H1 (cell line): Measurements from ENCODE around the gene OR5K2. TPM values are rescaled to one million over a fixed set of nuclear protein-coding genes. Genes with fewer than 3 reads are reported as not detected.

Source experiments
- CTCF ChIA-PET: fragments of 300-600 bp; sonication (Branson Sonifier 250); formaldehyde crosslinking; loops from one replicate; lab custom pipeline; 2021; ENCODE audit not compliant: partially characterized antibody; lab: Charles Lee
- POLR2A ChIA-PET: fragments of 300-600 bp; sonication (Branson Sonifier 250); formaldehyde crosslinking; loops from one replicate; lab custom pipeline; 2021; ENCODE audit warnings: inconsistent platforms; ENCODE audit not compliant: partially characterized antibody; lab: Charles Lee
- DNase-seq, 2 experiments: peaks; one replicate each; pipeline versions ENCODE4 v3.0.0 to v3.0.0-alpha.2; 2010 to 2022; ENCODE audit warnings: low spot score in 2 of 2, low read depth in 1 of 2, mixed read lengths in 1 of 2
- FAIRE-seq: peaks from 2 replicates; lab custom pipeline; 2011; peaks lifted over from hg19 to GRCh38; lab: Jason Lieb, UNC
- H2AFZ ChIP-seq: 2 replicates; pipeline ENCODE4 v1.8.1; 2012; ENCODE audit warnings: low read length, inconsistent platforms
- H2AK5ac ChIP-seq: 2 replicates; pipeline ENCODE4 v1.6.1; 2013; ENCODE audit warnings: low read depth, low read length
- H2BK120ac ChIP-seq: replicated peaks from 2 replicates; pipeline ENCODE3; 2013; ENCODE audit warnings: low read depth, low read length, inconsistent platforms
- H2BK12ac ChIP-seq: 2 replicates; pipeline ENCODE4 v1.6.1; 2013; ENCODE audit warnings: low read depth, low read length
- H2BK15ac ChIP-seq: 2 replicates; pipeline ENCODE4 v1.6.1; 2013; ENCODE audit warnings: low read length
- H2BK20ac ChIP-seq: 2 replicates; pipeline ENCODE4 v1.6.1; 2013; ENCODE audit warnings: low read length
- H2BK5ac ChIP-seq: 2 replicates; pipeline ENCODE4 v1.6.1; 2013; ENCODE audit warnings: low read depth, low read length
- H3K14ac ChIP-seq: 2 replicates; pipeline ENCODE4 v1.6.1; 2013; ENCODE audit warnings: inconsistent platforms; ENCODE audit not compliant: insufficient read length
- H3K18ac ChIP-seq: 2 replicates; pipeline ENCODE4 v1.6.1; 2013; ENCODE audit warnings: low read length; ENCODE audit errors: extremely low read depth
- H3K23ac ChIP-seq: 2 replicates; pipeline ENCODE4 v1.6.1; 2013; ENCODE audit warnings: inconsistent platforms; ENCODE audit not compliant: insufficient read length
- H3K23me2 ChIP-seq: 2 replicates; pipeline ENCODE4 v1.6.1; 2013; ENCODE audit warnings: low read depth, low read length
- H3K27ac ChIP-seq: 2 replicates; pipeline ENCODE4 v1.6.1; 2011; ENCODE audit warnings: low read depth, low read length, inconsistent platforms
- H3K27me3 ChIP-seq, 4 experiments: replicated peaks in 1 of 4; 1 replicate in 1 of 4; 2 replicates in 3 of 4; pipeline versions ENCODE4 v1.6.1 to v1.8.1; 2011 to 2013; ENCODE audit warnings: low read length in 3 of 4, mild to moderate bottlenecking in 3 of 4, inconsistent platforms in 2 of 4, mixed read lengths in 2 of 4, moderate library complexity in 1 of 4; ENCODE audit not compliant: control insufficient read depth in 3 of 4, insufficient read depth in 3 of 4; ENCODE audit errors: extremely low read depth in 1 of 4
- H3K36me3 ChIP-seq, 4 experiments: 2 replicates each; pipeline versions ENCODE4 v1.6.1 to v1.8.1; 2011 to 2013; ENCODE audit warnings: mild to moderate bottlenecking in 4 of 4, low read length in 3 of 4, moderate library complexity in 2 of 4, control low read depth in 1 of 4, inconsistent platforms in 1 of 4; ENCODE audit not compliant: insufficient read depth in 4 of 4, control insufficient read depth in 2 of 4
- H3K4ac ChIP-seq: replicated peaks from 2 replicates; pipeline ENCODE3; 2013; ENCODE audit warnings: low read length, low read depth, mixed read lengths, inconsistent platforms; ENCODE audit not compliant: insufficient read length
- H3K4me1 ChIP-seq, 4 experiments: replicated peaks in 1 of 4; 1 replicate in 1 of 4; 2 replicates in 3 of 4; pipeline versions ENCODE4 v1.6.1 to v1.8.1; 2011 to 2013; ENCODE audit warnings: low read length in 3 of 4, inconsistent platforms in 2 of 4, mixed read lengths in 1 of 4; ENCODE audit not compliant: insufficient read depth in 4 of 4, control insufficient read depth in 3 of 4
- H3K4me2 ChIP-seq, 2 experiments: 2 replicates each; pipeline versions ENCODE4 v1.6.1 to v1.8.1; 2011 to 2013; ENCODE audit warnings: low read depth in 2 of 2, low read length in 2 of 2, control low read depth in 1 of 2, inconsistent platforms in 1 of 2, mild to moderate bottlenecking in 1 of 2; ENCODE audit not compliant: insufficient read depth in 1 of 2
- H3K4me3 ChIP-seq, 4 experiments: fragments of 200-600, 300-600 bp in 1 of 4; sonication (generic), shearing (Covaris generic), sonication (Bioruptor Twin) in 1 of 4; 2 replicates each; pipeline versions ENCODE4 v1.5.1 to v1.8.1; 2011 to 2016; ENCODE audit warnings: low read length in 4 of 4, low read depth in 3 of 4, control low read depth in 2 of 4, inconsistent platforms in 2 of 4, mild to moderate bottlenecking in 2 of 4, mixed read lengths in 1 of 4, moderate library complexity in 1 of 4; ENCODE audit not compliant: insufficient read depth in 2 of 4; ENCODE audit errors: extremely low read depth in 1 of 4
- H3K56ac ChIP-seq: replicated peaks from 2 replicates; pipeline ENCODE3; 2013; ENCODE audit warnings: low read depth, mild to moderate bottlenecking, mixed read lengths, low read length, inconsistent platforms; ENCODE audit not compliant: insufficient read length
- H3K79me1 ChIP-seq: 2 replicates; pipeline ENCODE4 v1.6.1; 2013; ENCODE audit warnings: low read depth, low read length, control low read depth
- H3K79me2 ChIP-seq, 2 experiments: 2 replicates each; pipeline versions ENCODE4 v1.6.1 to v1.8.1; 2012 to 2013; ENCODE audit warnings: low read length in 2 of 2, mild to moderate bottlenecking in 2 of 2, inconsistent platforms in 1 of 2; ENCODE audit not compliant: insufficient read depth in 2 of 2, control insufficient read depth in 1 of 2
- H3K9ac ChIP-seq, 4 experiments: replicated peaks in 1 of 4; 1 replicate in 1 of 4; 2 replicates in 3 of 4; pipeline versions ENCODE4 v1.6.1 to v1.8.1; 2011 to 2013; ENCODE audit warnings: low read depth in 3 of 4, low read length in 3 of 4, control low read depth in 2 of 4, mild to moderate bottlenecking in 2 of 4, moderate library complexity in 2 of 4, inconsistent platforms in 1 of 4; ENCODE audit errors: extremely low read depth in 1 of 4
- H3K9me3 ChIP-seq, 2 experiments: 2 replicates each; pipeline versions ENCODE4 v1.6.1 to v1.8.1; 2012 to 2013; ENCODE audit warnings: mild to moderate bottlenecking in 2 of 2, moderate library complexity in 2 of 2, control low read depth in 1 of 2, inconsistent platforms in 1 of 2, low read depth in 1 of 2, low read length in 1 of 2, mixed read lengths in 1 of 2; ENCODE audit not compliant: insufficient read depth in 2 of 2
- H4K20me1 ChIP-seq, 2 experiments: replicated peaks in 1 of 2; 2 replicates each; pipeline versions ENCODE3 to v1.8.1; 2011 to 2013; ENCODE audit warnings: inconsistent platforms in 2 of 2, low read length in 2 of 2, mild to moderate bottlenecking in 1 of 2; ENCODE audit not compliant: insufficient read depth in 2 of 2, control insufficient read depth in 1 of 2
- H4K5ac ChIP-seq: 2 replicates; pipeline ENCODE4 v1.6.1; 2013; ENCODE audit warnings: low read length, low read depth, mixed read lengths, inconsistent platforms; ENCODE audit not compliant: insufficient read length
- H4K8ac ChIP-seq: 2 replicates; pipeline ENCODE4 v1.8.0; 2013; ENCODE audit warnings: mild to moderate bottlenecking, moderate library complexity, low read length, inconsistent platforms; ENCODE audit not compliant: insufficient read depth; ENCODE audit errors: extremely low read depth
- H4K91ac ChIP-seq: replicated peaks from 2 replicates; pipeline ENCODE3; 2013; ENCODE audit warnings: low read length, mixed read lengths, inconsistent platforms; ENCODE audit not compliant: insufficient read length
- ASH2L ChIP-seq: fragments of 200-600, 300-600 bp; sonication (generic); IDR thresholded peaks from one replicate; pipeline ENCODE4 v1.7.1; 2017; ENCODE audit warnings: low read length
- CTBP2 ChIP-seq: IDR thresholded peaks from 2 replicates; pipeline ENCODE4 v1.7.0; 2011; ENCODE audit warnings: borderline replicate concordance, mild to moderate bottlenecking, moderate library complexity, mixed read lengths, low read length; ENCODE audit not compliant: insufficient read depth, insufficient read length
- EGR1 ChIP-seq: IDR thresholded peaks from 2 replicates; pipeline ENCODE4 v1.6.1; 2011; ENCODE audit warnings: low read depth, low read length, borderline replicate concordance
- HDAC2 ChIP-seq, 2 experiments: fragments of 300-600 bp in 1 of 2; sonication (generic) in 1 of 2; IDR thresholded peaks; 2 replicates each; pipeline ENCODE4 v1.6.1; 2011 to 2012; ENCODE audit warnings: low read depth in 2 of 2, low read length in 2 of 2, mild to moderate bottlenecking in 2 of 2, moderate library complexity in 2 of 2, borderline replicate concordance in 1 of 2, inconsistent platforms in 1 of 2
- KDM1A ChIP-seq: fragments of 200-600, 300-600 bp; sonication (generic); IDR thresholded peaks from 2 replicates; pipeline ENCODE4 v1.7.1; 2016; ENCODE audit warnings: mild to moderate bottlenecking, low read length, borderline replicate concordance
- KDM4A ChIP-seq: IDR thresholded peaks from one replicate; pipeline ENCODE4 v1.7.1; 2012; ENCODE audit warnings: low read depth, mild to moderate bottlenecking, moderate library complexity, low read length, inconsistent platforms; ENCODE audit not compliant: severe bottlenecking
- KDM5A ChIP-seq: fragments of 200-600 bp; IDR thresholded peaks from 2 replicates; pipeline ENCODE4 v1.7.1; 2012; ENCODE audit warnings: mild to moderate bottlenecking, low read length, inconsistent platforms, mixed read lengths
- POLR2AphosphoS5 ChIP-seq: IDR thresholded peaks from 2 replicates; pipeline ENCODE4 v1.6.1; 2011; ENCODE audit warnings: low read depth, low read length
- SIN3A ChIP-seq, 2 experiments: IDR thresholded peaks in 1 of 2; conservative IDR thresholded peaks in 1 of 2; 2 replicates each; pipeline ENCODE4 v1.6.1; 2011 to 2012; ENCODE audit warnings: low read length in 2 of 2, improper control_type of control experiment in 1 of 2, low read depth in 1 of 2, mild to moderate bottlenecking in 1 of 2
- TCF12 ChIP-seq: IDR thresholded peaks from 2 replicates; pipeline ENCODE4 v1.6.1; 2011; ENCODE audit warnings: low read depth, mild to moderate bottlenecking, low read length
- polyA plus RNA-seq, 7 experiments: library from polyadenylated mRNA; depleted of rRNA in 3 of 7; stranded (reverse) in 5 of 7; unstranded in 2 of 7; fragments of >200 nt in 5 of 7; fragments of 200-250 nt in 2 of 7; gene quantifications; 1 replicate in 5 of 7; 2 replicates in 1 of 7; 4 replicates in 1 of 7; pipeline versions ENCODE4 v1.2.1 to v1.2.3, GENCODE V29; 2011 to 2013; ENCODE audit warnings: missing spikeins in 2 of 7, mixed read lengths in 2 of 7
- total RNA-seq: library from RNA; stranded (reverse); fragmentation: NEBNext Ultra II Directional; extraction: Animal tissue kit (Norgen Biotek cat#: 25700); gene quantifications from 2 replicates; pipeline ENCODE4 v1.2.1, GENCODE V29; 2021
- TF ChIP-seq, protein P1 (sequence below): IDR thresholded peaks from 2 replicates; pipeline ENCODE4 v1.6.1; 2012; ENCODE audit warnings: inconsistent platforms

OR5K2 gene
- total and polyA plus RNA-seq, 2 of the 8 experiments (the other 6 are each of a cell fraction or from before 2014, with no cell fraction given), result not detected

DNA sequence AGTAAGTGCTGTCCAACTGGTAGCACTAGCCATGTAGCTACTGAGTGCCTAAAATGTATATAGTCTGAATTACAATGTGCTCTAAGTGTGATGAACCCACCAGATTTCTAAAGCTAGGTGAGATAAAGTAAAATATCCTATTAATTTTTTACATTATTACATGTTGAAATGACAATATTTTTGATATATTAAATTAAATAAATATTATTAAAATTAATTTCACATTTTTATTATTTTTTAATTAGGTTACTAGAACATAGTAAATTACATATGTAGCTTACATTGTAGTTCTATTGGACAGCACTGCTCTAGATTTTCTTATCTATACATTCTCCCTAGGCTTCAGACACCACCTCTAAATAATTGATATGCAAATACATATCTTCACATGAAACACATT lies 43.7 kb upstream of the OR5K2 start:
- no peak overlapping the region for H3K14ac ChIP-seq
- no peak overlapping the region for H2AFZ ChIP-seq
- H2BK20ac ChIP-seq, result no peak overlapping the region
- H4K8ac ChIP-seq, result no peak overlapping the region
- no peak overlapping the region for H2BK15ac ChIP-seq
- H3K23ac ChIP-seq, result no peak overlapping the region
- no peak overlapping the region for H3K18ac ChIP-seq
- no peak overlapping the region for H4K91ac ChIP-seq
- no peak for DNase-seq
- H4K20me1 ChIP-seq, result no peaks in the 10 kb centered on the region
- H2AK5ac ChIP-seq, result no peak overlapping the region
- H3K27ac ChIP-seq, result no peak overlapping the region
- ChIA-PET CTCF (interaction anchor here (0.6 to 1.1 kb wide), 3 partner anchors 10 to 120 kb away, joined by 3 read pairs; no protein-coding TSS in a partner anchor), POLR2A (no interaction called here)
- no peak overlapping the region for H2BK5ac ChIP-seq
- no peak overlapping the region for H3K9ac ChIP-seq
- no peaks in the 10 kb centered on the region for H3K36me3 ChIP-seq
- 0 out of 4 replicates have a peak, but pooled peaks cover 0 to 4% of the 10 kb centered on the region in 2 experiments for H3K9me3 ChIP-seq
- FAIRE-seq, result no peak
- TF ChIP-seq, protein P1, sequence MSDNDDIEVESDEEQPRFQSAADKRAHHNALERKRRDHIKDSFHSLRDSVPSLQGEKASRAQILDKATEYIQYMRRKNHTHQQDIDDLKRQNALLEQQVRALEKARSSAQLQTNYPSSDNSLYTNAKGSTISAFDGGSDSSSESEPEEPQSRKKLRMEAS, result no peak
- no peak for TF ChIP-seq EGR1
- no peak for TF ChIP-seq KDM5A
- no peak for TF ChIP-seq KDM1A
- no peak for TF ChIP-seq POLR2AphosphoS5
- no peak for TF ChIP-seq ASH2L
- TF ChIP-seq HDAC2 (IDR thresholded peaks at IDR 0.05; ENCODE audit: borderline replicate concordance in 1 of 2, low read depth in 2 of 2, low read length in 2 of 2), result no peak
- TF ChIP-seq KDM4A, result no peak
- TF ChIP-seq CTBP2, result no peak
- TF ChIP-seq SIN3A (conservative IDR thresholded peaks at IDR 0.05 in 1 of 2, IDR thresholded peaks at IDR 0.05 in 1 of 2; ENCODE audit: low read depth in 1 of 2, low read length in 2 of 2), result no peak
- no peak for TF ChIP-seq TCF12
- no peak overlapping the region for H3K4me2 ChIP-seq
- no peak overlapping the region for H2BK120ac ChIP-seq
- no peaks in the 10 kb centered on the region for H3K79me2 ChIP-seq
- no peaks in the 10 kb centered on the region for H3K23me2 ChIP-seq
- no peak overlapping the region for H3K4me3 ChIP-seq
- no peak overlapping the region for H3K56ac ChIP-seq
- H3K79me1 ChIP-seq, result no peaks in the 10 kb centered on the region
- H3K4me1 ChIP-seq, result no peaks in the 10 kb centered on the region
- H2BK12ac ChIP-seq, result no peak overlapping the region
- no peaks in the 10 kb centered on the region for H3K27me3 ChIP-seq
- H3K4ac ChIP-seq, result no peak overlapping the region
- no peak overlapping the region for H4K5ac ChIP-seq
